ENCODE measurements around the gene COASY.

DNA sequence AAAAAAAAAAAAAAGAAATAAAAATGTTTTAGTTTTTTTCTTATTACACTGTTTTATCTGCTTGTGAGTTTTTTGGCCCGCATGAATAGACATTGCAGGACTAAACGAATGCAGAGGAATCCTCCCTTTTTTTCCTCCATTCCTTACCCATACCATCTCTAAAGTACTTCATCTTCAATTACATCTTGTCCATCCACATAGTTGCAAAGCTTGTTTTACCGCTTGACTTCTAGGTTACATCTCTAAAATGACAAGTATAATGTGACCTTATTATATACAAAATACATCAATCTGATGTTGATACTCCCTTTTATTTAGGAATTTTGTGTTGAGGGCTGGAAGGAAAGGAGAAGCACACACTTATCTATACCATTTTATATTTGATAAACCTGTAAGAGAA lies 34.4 kb downstream of the COASY start:
- TF ChIP-seq POLR2AphosphoS5 (IDR thresholded peaks at IDR 0.05), result no peak
- TF ChIP-seq, protein P1, sequence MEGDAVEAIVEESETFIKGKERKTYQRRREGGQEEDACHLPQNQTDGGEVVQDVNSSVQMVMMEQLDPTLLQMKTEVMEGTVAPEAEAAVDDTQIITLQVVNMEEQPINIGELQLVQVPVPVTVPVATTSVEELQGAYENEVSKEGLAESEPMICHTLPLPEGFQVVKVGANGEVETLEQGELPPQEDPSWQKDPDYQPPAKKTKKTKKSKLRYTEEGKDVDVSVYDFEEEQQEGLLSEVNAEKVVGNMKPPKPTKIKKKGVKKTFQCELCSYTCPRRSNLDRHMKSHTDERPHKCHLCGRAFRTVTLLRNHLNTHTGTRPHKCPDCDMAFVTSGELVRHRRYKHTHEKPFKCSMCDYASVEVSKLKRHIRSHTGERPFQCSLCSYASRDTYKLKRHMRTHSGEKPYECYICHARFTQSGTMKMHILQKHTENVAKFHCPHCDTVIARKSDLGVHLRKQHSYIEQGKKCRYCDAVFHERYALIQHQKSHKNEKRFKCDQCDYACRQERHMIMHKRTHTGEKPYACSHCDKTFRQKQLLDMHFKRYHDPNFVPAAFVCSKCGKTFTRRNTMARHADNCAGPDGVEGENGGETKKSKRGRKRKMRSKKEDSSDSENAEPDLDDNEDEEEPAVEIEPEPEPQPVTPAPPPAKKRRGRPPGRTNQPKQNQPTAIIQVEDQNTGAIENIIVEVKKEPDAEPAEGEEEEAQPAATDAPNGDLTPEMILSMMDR (IDR thresholded peaks at IDR 0.05), result no peak
- TF ChIP-seq POLR2A (IDR thresholded peaks at IDR 0.05; ENCODE audit: low read depth), result no peak
